Left renal cortex interstitium (tissue), 4 donors: ENCODE measurements around the gene COL1A2. TPM values are rescaled to one million over a fixed set of nuclear protein-coding genes. Genes with fewer than 3 reads are reported as not detected.
A peak's percentile ranks its signal among the peaks of the same experiment; 100 is the strongest.

ENCODE experiments used
- DNase-seq, 4 donors: peaks; one replicate each; pipeline ENCODE4 v3.0.0-alpha.2; 2013; ENCODE audit warnings: low read depth in 4 of 4, low spot score in 2 of 4, missing footprints in 1 of 4
- polyA plus RNA-seq, 4 donors: library from polyadenylated mRNA; unstranded; fragments of 120-200 nt; gene quantifications; one replicate each; pipeline ENCODE4 v1.2.1, GENCODE V29; 2013; ENCODE audit not compliant: insufficient read length in 4 of 4

The COL1A2 gene
- polyA plus RNA-seq, 4 donors: 631 to 862 (median 765) TPM

DNA sequence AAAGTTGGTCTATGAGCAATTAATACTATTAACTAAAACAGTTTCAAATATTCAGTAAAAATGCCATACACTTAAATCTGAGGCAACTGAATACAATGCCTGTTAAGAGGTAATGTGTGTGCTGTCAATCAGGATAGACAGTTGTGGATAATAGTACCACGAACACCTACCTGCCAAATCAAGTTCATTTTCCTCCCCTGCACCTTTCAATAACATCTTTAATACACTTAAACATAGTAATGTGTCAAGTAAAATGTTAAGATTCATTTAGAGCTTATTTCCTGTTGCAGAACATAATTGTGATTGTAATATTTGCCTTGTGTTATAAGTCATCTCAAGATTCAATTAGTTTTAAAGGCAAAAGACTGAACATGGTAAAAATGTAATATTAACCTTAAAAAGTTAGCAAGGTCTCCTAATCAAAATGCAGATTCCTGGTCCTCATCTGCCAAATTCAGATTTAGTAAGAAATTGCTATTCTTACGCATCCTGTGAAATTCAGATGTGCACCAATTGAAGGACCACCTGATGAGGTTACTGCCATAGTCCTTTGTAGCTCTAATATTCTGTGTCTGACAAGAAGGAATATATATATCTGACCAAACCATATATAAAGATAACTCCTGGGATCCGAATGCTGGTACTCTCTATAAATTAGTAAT lies 37.1 kb downstream of the COL1A2 start:
- DNase-seq: no peak

DNA sequence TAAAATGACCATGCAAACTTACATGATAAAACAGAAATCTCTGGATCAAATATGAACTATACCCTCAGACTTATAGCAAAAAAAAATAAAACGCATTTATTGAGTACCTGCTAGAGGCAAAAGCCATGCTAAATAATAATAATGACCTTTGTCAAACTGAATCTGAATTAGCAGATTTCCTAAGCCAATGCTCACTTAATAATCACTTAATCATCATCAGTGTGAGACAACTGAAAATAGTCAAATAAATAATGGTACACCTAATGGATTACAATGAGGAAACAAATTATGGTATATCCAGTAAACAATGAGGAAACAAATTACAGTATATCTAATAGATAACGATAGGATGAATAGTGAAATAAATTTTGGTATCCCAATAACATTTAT lies 37.6 kb downstream of the COL1A2 start:
- DNase-seq: no peak

DNA sequence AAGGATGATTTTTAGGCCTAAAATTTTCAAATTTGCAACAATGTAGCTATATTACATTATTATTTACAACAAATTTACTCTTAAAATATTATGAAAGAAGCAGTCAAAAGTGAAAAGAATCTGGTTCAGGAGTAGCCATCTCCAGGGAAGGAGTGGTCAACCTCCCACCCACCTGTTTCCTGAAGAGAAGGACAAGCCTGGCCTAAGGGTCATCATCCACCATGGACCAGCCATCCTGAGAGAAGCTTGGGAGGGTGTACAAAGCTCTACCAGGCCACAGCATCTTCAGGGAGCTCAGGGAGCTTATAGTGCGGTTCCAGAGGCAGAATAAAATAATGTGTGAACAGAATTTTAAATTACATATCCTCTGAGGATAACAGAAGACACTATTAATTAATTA lies 38.1 kb downstream of the COL1A2 start:
- no peak for DNase-seq

DNA sequence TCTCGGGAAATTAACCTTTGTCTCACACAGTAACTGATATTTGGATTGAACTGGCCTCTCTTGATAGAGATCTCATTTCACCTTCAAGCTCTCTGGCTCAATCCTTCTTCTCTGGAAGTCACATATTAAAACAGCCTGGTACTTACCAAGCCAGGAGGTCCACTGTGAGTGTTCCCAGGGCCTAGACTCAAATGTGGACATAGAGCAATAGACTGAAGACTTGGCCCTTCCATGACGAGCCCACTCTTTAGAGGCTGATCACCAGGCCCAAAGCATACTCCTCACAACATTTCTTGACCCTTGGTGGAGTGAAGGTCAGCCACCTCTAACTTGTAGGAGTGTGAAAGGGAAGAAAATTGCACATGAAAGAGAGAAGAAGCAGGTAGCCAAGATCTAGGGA lies 38.5 kb downstream of the COL1A2 start:
- no peak for DNase-seq

DNA sequence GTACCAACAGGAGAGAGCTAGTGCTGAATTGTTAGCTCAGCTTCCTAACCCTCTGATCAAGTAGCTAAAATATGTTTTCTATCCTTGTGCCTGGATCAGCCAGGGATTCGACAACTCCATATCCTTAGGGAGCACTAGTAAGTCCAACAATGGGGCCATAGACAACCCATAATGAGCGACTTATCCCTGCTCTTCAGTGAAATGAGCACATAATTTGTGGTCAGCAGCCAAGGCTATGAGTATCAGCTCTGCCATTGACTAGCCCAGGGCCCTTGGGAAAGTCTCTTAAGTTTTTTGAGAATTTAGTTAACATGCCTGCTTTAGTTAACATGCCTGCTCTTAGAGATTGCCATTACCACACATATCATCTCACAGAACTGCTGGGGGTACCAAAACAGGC lies 39.3 kb downstream of the COL1A2 start:
- DNase-seq: no peak

DNA sequence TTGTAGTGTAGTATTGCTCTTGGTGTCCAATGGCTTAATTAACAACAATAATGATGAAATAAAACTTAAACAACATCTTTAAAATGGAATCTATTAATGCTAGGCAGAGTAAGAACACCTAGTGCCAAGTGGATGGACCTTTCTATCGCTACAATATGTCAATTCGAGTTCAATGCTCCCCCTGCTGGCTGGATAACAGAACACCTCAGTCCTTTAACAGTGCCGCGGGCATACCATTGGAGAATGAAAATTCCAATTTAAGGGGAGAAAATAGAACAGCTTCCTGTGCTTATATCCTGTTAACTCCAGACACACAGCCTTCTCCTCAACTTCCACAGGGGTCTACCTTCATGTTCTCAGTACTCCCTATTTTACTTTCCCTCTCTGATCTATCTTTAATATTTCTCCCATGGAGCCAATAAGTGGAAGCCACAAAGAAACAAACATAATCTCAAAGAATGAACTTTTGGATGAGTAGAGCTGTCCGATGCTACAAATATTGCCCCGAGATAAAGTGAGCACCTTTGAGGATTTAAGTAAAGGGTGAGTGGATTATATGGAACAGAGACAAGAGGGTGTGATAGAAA lies 41.4 kb downstream of the COL1A2 start:
- DNase-seq: peak in 1 of 4 donors; percentile 68

DNA sequence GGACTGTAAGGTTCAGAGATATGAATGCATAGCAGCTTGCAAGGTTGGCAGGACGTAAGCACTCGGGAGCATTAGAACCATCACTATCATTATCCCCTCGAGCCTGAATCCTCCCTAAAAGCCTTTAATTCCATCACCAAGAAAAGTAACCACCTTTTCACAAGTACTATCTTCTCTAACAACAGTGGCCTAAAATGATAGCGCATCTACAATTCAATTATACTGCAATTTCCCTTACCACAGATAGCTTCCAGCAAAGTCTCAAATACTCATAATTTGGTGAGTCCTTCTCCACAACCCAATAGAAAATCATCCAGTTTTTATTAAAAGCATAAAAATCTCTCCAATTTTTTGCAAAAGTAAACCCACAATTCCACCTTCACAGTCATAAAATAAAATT lies 42.0 kb downstream of the COL1A2 start:
- no peak for DNase-seq

DNA sequence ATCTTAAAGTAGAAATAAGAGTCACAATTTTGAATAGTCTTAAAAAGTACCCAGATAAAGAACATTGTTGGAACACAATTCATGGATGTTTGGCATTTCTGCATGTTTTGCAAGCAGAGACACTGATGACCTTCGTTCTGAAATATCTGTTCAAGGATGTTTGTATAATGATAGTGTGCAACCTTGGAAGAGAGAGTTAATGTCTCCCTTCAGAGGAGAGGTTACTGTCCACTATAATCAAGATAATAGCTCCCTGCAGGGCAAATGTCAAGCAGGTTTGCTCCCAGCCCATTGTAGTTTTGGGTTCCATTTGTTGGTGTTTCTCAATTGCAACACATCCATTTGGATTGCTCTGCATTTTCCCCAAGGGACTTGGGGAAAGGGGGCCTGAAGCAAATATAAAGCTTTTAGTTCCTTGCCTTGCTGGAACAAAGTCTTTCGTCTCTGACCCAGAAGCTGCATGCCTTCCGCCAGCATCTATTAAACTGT lies 45.2 kb downstream of the COL1A2 start:
- DNase-seq: no peak

DNA sequence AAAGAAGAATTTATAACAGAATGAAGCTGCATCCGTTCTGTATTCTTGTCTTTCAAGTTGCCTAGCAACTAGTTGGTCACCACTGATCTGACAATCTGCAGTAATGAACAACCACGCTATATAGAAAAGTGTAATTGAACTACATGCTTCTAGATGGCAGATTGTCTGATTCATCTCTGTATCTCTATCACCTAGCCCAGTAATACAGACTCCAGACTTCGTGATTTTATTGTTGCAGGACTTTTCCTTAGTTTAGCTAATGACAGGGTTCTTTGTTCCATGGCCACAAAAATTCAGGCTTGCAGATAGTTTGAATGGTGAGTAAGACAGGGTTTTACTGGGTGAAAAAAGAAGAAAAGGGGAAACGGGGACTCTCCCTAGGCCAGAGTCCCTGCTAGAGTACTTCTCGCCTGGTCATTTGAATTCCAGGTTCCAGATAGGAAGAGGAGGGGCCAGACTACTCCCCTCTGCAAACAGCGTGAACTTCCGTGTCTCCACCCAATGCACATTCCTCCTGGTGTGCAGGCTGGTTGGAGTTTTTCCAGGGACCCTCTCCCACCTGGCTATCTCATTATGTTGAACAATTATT lies 45.9 kb downstream of the COL1A2 start:
- DNase-seq: no peak

DNA sequence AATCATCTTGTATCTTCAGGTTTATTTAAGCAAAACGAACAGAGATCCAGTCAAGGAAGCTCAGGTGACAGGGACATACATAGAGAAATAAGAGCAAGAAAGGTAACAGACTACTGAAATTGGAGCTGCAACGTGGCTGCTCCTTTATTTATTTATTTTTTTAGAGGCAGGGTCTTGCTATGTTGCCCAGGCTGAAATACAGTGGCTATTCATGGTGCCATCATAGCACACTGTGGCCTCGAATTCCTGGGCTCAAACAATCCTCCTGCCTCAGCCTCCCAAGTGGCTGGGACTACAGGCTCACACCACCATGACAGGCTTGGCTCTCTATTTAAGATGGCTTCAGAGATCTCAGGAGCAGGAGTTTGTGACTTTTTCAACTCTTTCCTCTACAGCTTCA lies 46.4 kb downstream of the COL1A2 start:
- no peak for DNase-seq

DNA sequence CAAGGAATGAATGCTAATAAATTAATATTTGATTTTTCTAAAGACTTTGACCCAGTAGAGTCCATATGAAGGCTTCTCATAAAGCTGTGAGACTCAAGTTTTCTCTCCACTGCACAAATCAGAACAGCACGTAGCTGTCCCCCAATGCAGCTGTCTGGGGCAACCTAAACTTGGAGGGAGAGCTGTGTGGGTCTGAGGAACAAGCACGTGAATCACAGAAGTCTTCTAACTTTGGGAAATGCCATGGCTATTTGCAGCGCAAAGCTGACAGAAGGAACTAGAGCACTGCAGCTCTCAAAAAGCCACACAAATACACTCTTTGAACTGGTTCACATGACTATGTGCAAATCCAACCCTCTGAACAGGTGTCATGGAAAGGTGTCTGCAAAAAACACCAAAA lies 47.9 kb downstream of the COL1A2 start:
- no peak for DNase-seq

DNA sequence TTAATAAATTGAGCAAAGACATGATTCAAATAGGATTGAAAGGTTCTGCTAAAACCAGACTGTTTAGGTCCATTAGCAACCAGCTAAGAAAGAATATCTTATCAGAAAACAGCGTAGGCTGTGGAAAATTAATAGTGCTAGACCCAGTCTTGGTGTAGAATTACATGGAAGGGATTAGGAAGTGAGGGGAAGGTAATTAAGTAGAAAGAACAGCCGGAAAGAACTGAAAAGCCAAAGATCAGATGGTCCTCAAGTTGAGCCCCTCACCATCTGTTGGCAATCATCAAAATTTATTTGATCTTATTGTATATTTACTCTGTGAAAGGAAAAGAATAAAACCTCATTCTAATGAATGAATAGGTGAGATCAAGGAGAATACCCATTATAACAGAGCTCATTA lies 50.1 kb downstream of the COL1A2 start:
- DNase-seq: no peak

DNA sequence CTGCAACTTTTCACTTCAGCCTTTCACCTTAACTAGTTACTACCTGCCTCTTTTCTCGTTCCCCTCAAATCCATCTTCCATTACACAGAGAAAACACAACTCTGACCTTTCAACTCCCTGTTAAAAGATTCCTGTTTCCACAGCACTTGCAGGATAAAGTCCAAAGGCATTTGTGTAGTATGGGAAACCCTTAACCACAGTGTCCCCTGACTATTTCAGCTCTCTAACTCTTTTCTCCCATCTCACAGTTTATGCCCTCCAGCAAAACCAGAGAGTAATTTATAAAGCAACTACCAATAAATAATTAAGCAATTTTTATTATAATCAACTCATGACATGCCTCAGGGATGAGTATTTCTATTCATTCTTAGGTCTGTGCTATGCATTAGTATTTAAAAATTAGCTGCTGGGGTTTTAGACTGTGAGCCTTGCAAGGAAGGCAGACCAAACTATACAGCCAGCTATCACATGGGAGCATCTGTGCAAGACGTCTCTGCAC lies 51.0 kb downstream of the COL1A2 start:
- no peak for DNase-seq

DNA sequence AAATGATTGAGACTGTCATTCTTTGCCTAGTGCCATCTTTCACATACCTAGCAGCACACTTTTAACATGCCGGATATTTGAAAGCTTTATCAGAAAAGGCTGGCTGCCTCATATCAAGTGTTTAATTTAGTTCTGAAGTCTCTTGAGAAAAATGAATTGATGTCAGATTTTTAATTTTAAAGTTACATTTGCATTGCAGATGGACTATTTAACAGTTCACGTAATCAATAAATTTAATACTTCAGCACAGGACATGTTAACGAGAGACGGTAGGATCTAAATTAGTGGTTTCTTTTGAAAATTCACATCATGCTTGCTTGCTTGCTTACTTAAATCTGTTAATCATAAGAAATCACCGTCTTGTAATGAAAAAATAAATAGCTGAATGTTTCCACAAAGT lies 51.6 kb downstream of the COL1A2 start:
- no peak for DNase-seq

DNA sequence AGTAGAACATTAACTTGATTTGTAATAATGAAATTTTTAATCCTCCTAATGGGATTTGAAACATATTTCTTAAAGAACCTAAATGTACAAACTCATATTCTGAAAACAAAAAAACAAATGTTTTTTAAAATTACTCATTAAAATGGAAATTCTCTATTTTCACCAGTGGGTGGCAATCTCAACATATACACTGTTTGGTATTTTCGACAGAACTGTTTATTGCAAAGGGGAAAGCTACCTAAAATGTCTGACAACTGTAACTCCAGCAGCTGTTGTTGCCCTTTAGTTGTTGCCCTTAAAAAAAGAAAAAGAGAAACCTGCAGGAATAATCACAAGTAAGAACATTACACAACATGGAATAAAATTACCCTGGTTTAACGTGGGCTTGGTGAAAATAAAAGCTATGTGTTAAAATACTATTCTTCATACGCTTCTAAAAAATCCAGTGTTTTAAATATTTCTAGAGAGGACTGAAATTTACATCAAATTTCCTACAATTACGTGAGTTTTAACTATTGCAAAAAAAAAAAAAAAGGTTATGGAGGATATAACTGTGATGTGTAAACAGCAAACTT lies 54.5 kb downstream of the COL1A2 start:
- no peak for DNase-seq

DNA sequence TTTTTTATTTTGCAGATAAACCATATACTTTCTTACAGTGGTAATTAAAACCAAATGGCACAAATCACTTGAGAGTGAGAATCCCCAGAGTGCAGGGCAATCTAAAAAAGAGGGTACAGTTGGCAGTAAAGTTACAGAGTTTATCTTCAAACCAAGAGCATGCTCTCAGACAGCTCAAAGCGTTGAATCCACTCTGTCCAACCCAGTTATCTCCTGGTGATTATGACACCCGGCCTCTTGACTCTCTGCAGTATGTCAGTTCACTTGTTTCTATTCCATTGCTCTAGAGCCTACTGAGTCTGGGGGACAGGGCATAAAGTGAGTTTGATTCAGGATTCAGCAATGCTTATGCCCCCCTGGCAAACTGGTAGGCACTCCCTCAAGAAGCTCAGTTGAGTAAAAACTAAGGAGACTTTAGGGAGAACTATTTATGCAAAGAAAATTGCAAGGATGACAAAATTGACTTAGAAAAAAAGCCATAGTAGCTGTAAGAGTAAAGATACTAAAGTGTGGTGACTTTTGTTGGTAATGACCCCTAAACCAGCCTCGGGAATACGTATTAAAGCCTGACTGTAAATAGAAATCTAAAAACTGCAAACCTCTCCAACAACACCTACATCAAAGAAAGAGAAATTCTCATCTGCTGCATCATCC lies 55.5 kb downstream of the COL1A2 start:
- no peak for DNase-seq

DNA sequence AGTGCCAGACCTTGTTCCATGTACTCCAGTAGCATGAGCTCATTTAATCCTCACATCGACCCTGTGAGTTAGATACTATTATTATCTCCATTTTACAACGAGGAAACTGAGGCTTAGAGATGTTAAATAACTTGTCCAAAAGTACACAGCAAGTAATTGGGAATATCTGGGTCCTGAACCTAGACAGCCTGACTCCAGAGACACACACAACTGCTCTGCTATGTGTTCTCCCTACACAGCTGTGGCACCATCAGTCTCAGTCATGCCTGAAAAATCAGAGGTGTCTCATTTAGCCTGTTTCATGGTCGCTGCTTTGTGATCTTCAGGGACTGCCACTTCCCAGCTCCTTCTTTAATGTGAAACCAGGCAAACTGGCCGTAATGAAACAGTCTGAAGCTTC lies 56.5 kb downstream of the COL1A2 start:
- no peak for DNase-seq

DNA sequence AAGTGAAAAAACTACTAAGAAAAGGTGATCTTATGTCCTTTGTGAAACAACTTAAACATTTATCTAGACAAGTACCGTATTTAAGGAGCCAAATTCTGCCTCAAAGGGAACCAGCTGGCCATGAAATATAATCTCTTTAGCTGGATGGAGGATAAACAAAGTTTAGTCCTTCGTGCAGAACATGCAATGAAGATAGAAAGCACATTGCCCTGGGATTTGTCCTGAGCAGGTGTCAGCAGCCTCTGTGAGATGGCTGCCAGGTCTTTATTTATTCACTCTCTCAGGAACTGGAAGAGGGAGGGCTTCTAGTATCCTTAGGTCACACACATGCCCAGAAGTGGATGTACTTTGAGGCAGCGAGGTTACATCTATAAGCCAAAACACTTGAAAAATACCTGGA lies 57.5 kb downstream of the COL1A2 start:
- peak in 2 of 4 donors; percentile 51 to 53 for DNase-seq

DNA sequence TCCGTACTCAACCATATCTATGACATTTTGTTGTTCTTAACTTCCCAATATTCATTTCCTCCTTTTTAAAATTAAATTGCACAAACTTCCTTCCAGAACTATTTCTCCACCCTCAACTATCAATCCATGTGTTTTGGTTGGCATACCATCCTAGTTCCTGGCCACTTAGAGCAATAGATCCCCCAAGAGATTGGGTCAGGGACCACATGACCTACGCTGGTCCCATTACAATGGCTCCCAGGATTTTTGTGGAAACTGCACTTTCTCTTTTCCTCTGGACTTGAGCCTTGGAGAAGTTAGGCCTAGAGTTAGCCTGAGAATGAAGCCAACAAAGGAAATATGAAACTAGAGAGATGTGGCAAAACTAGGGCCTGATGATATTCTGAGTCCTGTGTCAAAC lies 59.2 kb downstream of the COL1A2 start:
- DNase-seq: no peak

DNA sequence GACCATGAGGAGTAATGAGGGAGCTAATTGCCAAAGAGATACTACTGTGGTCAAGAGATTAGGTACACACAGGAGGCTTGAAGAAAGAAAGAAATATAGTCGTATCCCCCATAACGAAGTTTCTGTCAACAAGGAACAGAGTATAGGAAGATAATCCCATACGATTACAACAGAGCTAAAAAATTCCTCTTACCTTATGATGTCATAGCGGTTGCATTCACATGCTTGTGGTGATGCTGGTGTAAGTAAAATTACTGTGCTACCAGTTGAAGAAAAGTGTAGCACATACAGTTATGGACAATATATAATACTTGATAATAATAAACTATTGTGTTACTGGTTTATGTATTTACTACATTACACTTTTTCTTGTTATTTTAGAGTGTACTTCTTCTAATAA lies 63.3 kb downstream of the COL1A2 start:
- no peak for DNase-seq

DNA sequence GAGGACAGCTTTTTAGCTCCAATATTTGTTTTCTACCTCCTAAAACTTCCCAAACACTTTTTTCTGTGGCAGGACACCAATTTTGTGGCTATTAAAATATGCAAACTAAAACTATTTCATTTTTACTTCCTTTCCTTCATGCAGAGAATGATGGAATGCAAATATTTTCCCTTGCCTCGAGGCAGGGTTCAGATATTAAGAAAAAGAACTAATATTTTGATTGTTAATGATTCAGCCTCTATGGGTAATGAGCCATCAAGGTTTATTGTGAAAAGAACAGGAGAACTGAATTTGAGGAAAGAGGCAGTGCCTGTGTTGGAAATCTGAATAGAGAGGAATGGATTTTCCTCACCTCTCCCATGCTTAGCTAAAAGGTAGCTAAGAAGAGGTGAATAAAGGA lies 71.8 kb downstream of the COL1A2 start:
- DNase-seq: no peak
